Cardiac muscle cell (in vitro differentiated cells and primary cell): Measurements from ENCODE around the gene KANK3. TPM values are rescaled to one million over a fixed set of nuclear protein-coding genes. Genes with fewer than 3 reads are reported as not detected.
"Not testable (repeated sequence)": the region's sequence is repeated elsewhere in the genome, so short reads cannot be mapped to it uniquely, and the experiment has no call there.

Experiments
- DNase-seq, 2 donors: peaks; one replicate each; pipeline versions ENCODE4 v3.0.0 to v3.0.0-alpha.2; 2010 to 2017; ENCODE audit warnings: low read depth in 1 of 2, low spot score in 1 of 2
- H3K27ac ChIP-seq: fragments of 200-600 bp; sonication (generic); 2 replicates; pipeline ENCODE4 v1.5.1; 2016
- H3K27me3 ChIP-seq: fragments of 200-600 bp; sonication (generic); 2 replicates; pipeline ENCODE4 v1.6.0; 2016; ENCODE audit warnings: control low read depth
- H3K36me3 ChIP-seq: fragments of 200-600 bp; sonication (generic); 2 replicates; pipeline ENCODE4 v1.5.1; 2016; ENCODE audit warnings: control low read depth
- H3K4me1 ChIP-seq: fragments of 200-600 bp; sonication (generic); 2 replicates; pipeline ENCODE4 v1.8.1; 2017; ENCODE audit warnings: low read depth, mild to moderate bottlenecking, mixed run types
- H3K4me3 ChIP-seq: fragments of 200-600 bp; sonication (generic); 2 replicates; pipeline ENCODE4 v1.5.1; 2016; ENCODE audit warnings: mild to moderate bottlenecking
- H3K9me3 ChIP-seq: fragments of 200-600 bp; sonication (generic); 2 replicates; pipeline ENCODE4 v1.5.1; 2017; ENCODE audit warnings: low read depth, mild to moderate bottlenecking, control low read depth
- CTCF ChIP-seq: IDR thresholded peaks from 2 replicates; pipeline ENCODE4 v1.5.1; 2012; ENCODE audit warnings: low read depth, mild to moderate bottlenecking, low read length
- polyA plus RNA-seq: library from polyadenylated mRNA; unstranded; fragments of >200 nt; fragmentation: Nextera tagmentation; extraction: Ambion mirVana; gene quantifications from 2 replicates; pipeline ENCODE4 v1.2.1, GENCODE V29; 2016
- total RNA-seq: library from RNA; depleted of rRNA; stranded (reverse); fragments of >200 nt; gene quantifications from 2 replicates; pipeline ENCODE4 v1.2.3, GENCODE V29; 2016

Gene KANK3
- total and polyA plus RNA-seq, 2 experiments from 2014 or later, result 0.72 to 4.0 TPM

DNA sequence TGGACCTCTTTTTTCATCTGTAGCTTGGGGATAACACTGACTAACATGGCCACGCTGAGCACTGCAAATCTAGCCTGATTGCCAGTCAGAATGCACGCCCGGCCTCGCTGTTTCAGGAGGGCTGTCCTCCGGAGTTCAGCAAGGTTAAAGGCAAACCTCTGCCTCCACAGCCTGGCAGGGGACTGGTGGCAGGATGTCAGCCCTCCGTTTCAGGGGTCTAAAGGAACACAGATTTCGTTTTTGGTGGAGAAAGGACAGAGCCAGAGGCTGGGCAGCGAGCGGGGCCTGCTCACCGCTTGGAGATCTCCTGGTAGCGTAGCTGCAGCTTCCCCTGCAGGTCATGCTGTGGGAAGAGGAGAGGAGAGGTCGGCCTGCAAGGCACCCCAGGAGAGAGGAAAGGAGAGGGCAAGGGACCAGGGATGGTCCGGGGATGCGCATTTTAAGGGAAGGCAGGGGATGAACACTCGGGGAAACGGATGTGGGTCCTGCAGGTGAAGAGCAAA is 22.4 kb downstream of the KANK3 start:
- Histone ChIP-seq H3K27me3 (no peaks in the 10 kb centered on the region), H3K4me1 (peaks cover 11% of the 10 kb centered on the region), H3K4me3 (peak overlapping the region; percentile 77), H3K27ac (peak overlapping the region; percentile 91), H3K9me3 (no peaks in the 10 kb centered on the region), H3K36me3 (peaks cover 5% of the 10 kb centered on the region)
- TF ChIP-seq CTCF, result no peak
- DNase-seq, result peak in 1 of 2 donors; percentile 15

DNA sequence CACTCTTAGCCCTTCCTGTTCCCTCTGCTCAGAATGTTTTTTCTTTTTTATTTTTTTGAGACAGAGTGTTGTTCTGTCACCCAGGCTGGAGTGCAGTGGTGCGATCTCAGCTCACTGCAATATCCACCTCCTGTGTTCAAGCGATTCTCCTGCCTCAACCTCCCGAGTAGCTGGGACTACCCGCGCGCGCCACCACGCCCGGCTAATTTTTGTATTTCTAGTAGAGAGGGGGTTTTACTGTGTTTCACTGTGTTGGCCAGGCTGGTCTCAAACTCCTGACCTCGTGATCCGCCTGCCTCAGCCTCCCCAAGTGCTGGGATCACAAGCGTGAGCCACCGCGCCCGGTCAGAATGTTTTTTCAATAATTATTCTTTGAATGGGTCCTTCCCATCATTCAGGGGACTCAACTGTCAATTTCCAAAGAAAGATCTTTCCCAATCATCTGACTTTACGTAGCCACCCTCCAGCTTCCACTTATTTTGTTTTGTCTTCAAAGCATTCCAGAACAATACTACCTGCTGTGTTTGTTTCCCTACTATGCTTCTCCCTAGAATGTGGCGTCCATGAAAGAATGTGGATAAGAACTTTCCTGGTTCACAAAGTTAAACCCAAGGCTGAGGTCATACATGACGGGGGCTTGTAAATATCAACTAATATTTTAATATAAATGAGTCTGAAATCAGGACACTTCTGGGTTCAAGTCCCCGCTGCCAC is 23.1 kb downstream of the KANK3 start:
- TF ChIP-seq CTCF, result no peak
- H3K9me3 ChIP-seq, result no peaks in the 10 kb centered on the region
- peak overlapping the region; percentile 77 for H3K4me3 ChIP-seq
- H3K27me3 ChIP-seq, result no peaks in the 10 kb centered on the region
- H3K27ac ChIP-seq, result peak overlapping the region; percentile 91
- H3K36me3 ChIP-seq, result peaks cover 5% of the 10 kb centered on the region
- no peak for DNase-seq
- peaks cover 11% of the 10 kb centered on the region for H3K4me1 ChIP-seq

- not testable (repeated sequence) for H3K27me3 ChIP-seq, H3K4me3 ChIP-seq, DNase-seq, H3K9me3 ChIP-seq, H3K27ac ChIP-seq, H3K36me3 ChIP-seq
- peaks cover 11% of the 10 kb centered on the region for H3K4me1 ChIP-seq
Measured at GRCh38 chr19:8318835-8319234, 24.2 kb downstream of the KANK3 start.

DNA sequence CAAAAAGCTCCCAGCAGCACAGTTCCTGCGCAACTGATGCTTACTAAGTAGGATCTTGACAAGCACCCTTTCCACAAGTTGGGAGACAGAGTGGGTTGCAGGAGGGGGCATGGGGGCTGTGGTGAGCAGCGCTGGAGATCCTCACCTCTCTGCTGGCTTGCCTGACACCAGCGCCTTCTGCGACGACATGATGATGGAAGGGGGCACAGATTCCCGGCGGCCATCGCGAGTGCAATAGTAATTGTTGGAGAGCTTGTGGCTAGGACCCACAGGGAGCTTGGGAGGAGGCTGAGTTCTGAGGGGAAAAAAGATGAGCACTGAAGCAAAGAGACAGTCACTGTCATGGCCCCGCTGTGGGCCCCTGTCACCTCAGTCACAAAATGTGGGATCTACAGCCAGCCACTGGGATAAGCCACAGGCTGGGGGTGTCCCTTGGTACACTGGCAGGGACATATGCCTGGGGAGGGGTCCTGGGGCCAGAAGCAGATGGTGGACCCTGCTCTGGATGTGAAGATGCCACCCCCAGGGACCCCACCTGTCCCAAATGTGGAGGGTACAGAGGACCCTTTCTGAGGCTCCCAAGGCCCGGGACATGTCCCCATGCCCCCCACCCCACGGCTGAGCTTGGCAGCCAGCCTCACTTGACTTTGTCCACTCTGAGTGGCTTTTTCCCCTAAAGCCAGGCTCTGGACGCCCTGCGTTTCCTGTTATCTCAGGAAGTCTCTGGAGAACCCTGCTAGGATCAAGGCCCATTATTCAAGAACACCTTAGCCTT is 26.5 kb downstream of the KANK3 start:
- no peak for DNase-seq
- TF ChIP-seq CTCF, result no peak
- Histone ChIP-seq H3K4me3 (no peak overlapping the region), H3K27ac (no peak overlapping the region), H3K4me1 (peaks cover 5% of the 10 kb centered on the region), H3K9me3 (no peaks in the 10 kb centered on the region), H3K27me3 (no peaks in the 10 kb centered on the region), H3K36me3 (peaks cover 4% of the 10 kb centered on the region)

DNA sequence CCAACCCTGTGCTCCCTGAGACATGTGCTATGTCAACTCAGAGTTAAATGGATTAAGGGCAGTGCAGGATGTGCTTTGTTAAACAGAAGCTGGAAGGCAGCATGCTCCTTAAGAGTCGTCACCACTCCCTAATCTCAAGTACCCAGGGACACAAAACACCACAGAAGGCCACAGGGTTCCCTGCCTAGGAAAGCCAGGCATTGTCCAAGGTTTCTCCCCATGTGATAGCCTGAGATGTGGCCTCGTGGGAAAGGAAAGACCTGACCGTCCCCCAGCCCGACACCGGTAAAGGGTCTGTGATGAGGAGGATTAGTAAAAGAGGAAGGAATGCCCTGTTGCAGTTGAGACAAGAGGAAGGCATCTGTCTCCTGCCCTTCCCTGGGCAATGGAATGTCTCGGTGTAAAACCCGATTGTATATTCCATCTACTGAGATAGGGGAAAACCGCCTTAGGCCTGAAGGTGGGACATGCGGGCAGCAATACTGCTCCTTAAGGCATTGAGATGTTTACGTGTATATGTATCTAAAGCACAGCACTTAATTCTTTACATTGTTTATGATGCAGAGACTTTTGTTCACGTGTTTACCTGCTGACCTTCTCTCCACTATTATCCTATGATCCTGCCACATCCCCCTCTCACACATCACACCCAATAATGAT is 28.0 kb downstream of the KANK3 start:
- not testable (repeated sequence) for H3K36me3 ChIP-seq, H3K9me3 ChIP-seq, H3K27me3 ChIP-seq, DNase-seq, H3K4me3 ChIP-seq, H3K4me1 ChIP-seq, H3K27ac ChIP-seq

GRCh38 chr19:8311461-8312260 is 31.4 kb downstream of the KANK3 start:
- Histone ChIP-seq H3K27ac (no peak overlapping the region), H3K9me3 (no peaks in the 10 kb centered on the region), H3K4me3 (no peak overlapping the region), H3K27me3 (no peaks in the 10 kb centered on the region), H3K36me3 (peaks cover 14% of the 10 kb centered on the region), H3K4me1 (peaks cover 13% of the 10 kb centered on the region)
- no peak for DNase-seq
- no peak for TF ChIP-seq CTCF
